HepG2 (cell line): Measurements from ENCODE around the gene SERINC2. TPM values are rescaled to one million over a fixed set of nuclear protein-coding genes. Genes with fewer than 3 reads are reported as not detected.
A peak's percentile ranks its signal among the peaks of the same experiment; 100 is the strongest.

Experiments
- ATAC-seq: fragments of 200-7000 bp; cut with Tn5 transposase; 3 replicates; pipeline ENCODE4 v1.9.1; 2020; ENCODE audit warnings: mild to moderate bottlenecking, moderate library complexity
- BruUV-seq: library from RNA; stranded (reverse); fragments of 400-500 nt; replicated peaks from 2 replicates; lab custom pipeline; 2021; lab: Mats Ljungman, UMichigan
- CTCF ChIA-PET: fragments of 300-600 bp; formaldehyde crosslinking; extraction: SDS; loops from one replicate; lab custom pipeline; 2021; ENCODE audit warnings: low total read pairs, inconsistent platforms, low intra/inter-chr PET ratio; lab: Yijun Ruan, JAX
- POLR2A ChIA-PET: fragments of 350-600 bp; sonication (Branson Sonifier 250); formaldehyde crosslinking; loops from one replicate; lab custom pipeline; 2020; ENCODE audit warnings: antibody characterized with exemption, inconsistent platforms; lab: Yijun Ruan, JAX
- DNase-seq: peaks from one replicate; pipeline ENCODE4 v3.0.0-alpha.2; 2015; ENCODE audit warnings: low spot score
- FAIRE-seq: peaks from 3 replicates; lab custom pipeline; 2011; peaks lifted over from hg19 to GRCh38; lab: Jason Lieb, UNC
- H2AFZ ChIP-seq: one replicate; pipeline ENCODE4 v1.6.1; 2011; ENCODE audit warnings: low read length, inconsistent platforms
- H3K27ac ChIP-seq: fragments of 300-600 bp; 3 replicates; pipeline ENCODE4 v1.8.0; 2011; ENCODE audit warnings: mixed run types, mild to moderate bottlenecking, mixed read lengths, low read length, inconsistent platforms; ENCODE audit not compliant: insufficient read depth; ENCODE audit errors: extremely low read length
- H3K27me3 ChIP-seq, 2 experiments: fragments of 200-600 bp in 1 of 2; 2 replicates in 1 of 2; 3 replicates in 1 of 2; pipeline versions ENCODE4 v1.6.0 to v1.8.0; 2011; ENCODE audit warnings: low read length in 2 of 2, mild to moderate bottlenecking in 2 of 2, moderate library complexity in 2 of 2, inconsistent platforms in 1 of 2; ENCODE audit not compliant: insufficient read depth in 2 of 2, control insufficient read depth in 1 of 2
- H3K36me3 ChIP-seq, 2 experiments: fragments of 200-600 bp in 1 of 2; replicated peaks in 1 of 2; 2 replicates in 1 of 2; 3 replicates in 1 of 2; pipeline versions ENCODE4 v1.5.1 to v1.8.0; 2011; ENCODE audit warnings: low read length in 2 of 2, inconsistent platforms in 1 of 2; ENCODE audit not compliant: insufficient read depth in 2 of 2, control insufficient read depth in 1 of 2
- H3K4me1 ChIP-seq: 2 replicates; pipeline ENCODE4 v1.5.1; 2012; ENCODE audit warnings: low read length, inconsistent platforms; ENCODE audit not compliant: insufficient read depth
- H3K4me2 ChIP-seq: 2 replicates; pipeline ENCODE4 v1.6.0; 2011; ENCODE audit warnings: low read depth, low read length, inconsistent platforms
- H3K4me3 ChIP-seq, 3 experiments: fragments of 200-600 bp in 1 of 3; sonication (generic), shearing (Covaris generic) in 1 of 3; replicated peaks in 1 of 3; 2 replicates each; pipeline ENCODE4 v1.5.1; 2011 to 2016; ENCODE audit warnings: low read length in 3 of 3, inconsistent platforms in 2 of 3, low read depth in 2 of 3, mild to moderate bottlenecking in 2 of 3, control low read depth in 1 of 3, mixed read lengths in 1 of 3; ENCODE audit not compliant: insufficient read depth in 1 of 3
- H3K79me2 ChIP-seq: one replicate; pipeline ENCODE4 v1.6.1; 2011; ENCODE audit warnings: low read length, inconsistent platforms; ENCODE audit not compliant: insufficient read depth
- H3K9ac ChIP-seq: 2 replicates; pipeline ENCODE4 v1.6.0; 2011; ENCODE audit warnings: mild to moderate bottlenecking, low read depth, low read length, inconsistent platforms; ENCODE audit not compliant: insufficient read depth
- H3K9me3 ChIP-seq: 2 replicates; pipeline ENCODE4 v1.5.1; 2012; ENCODE audit warnings: mild to moderate bottlenecking, low read length
- H4K20me1 ChIP-seq: 2 replicates; pipeline ENCODE4 v1.6.0; 2011; ENCODE audit warnings: inconsistent platforms, mild to moderate bottlenecking, low read length, moderate library complexity; ENCODE audit not compliant: insufficient read depth
- CTCF ChIP-seq: sonication (generic); formaldehyde crosslinking; IDR thresholded peaks from 2 replicates; pipeline ENCODE4 v1.5.0; 2020; ENCODE audit warnings: mild to moderate bottlenecking, missing genetic modification reagents, moderate library complexity
- DNMT1 ChIP-seq: sonication (generic); formaldehyde crosslinking; IDR thresholded peaks from 2 replicates; pipeline ENCODE4 v1.5.1; 2020; ENCODE audit warnings: mild to moderate bottlenecking, missing genetic modification reagents
- HIVEP1 ChIP-seq: sonication (generic); formaldehyde crosslinking; IDR thresholded peaks from 2 replicates; pipeline ENCODE4 v1.4.0; 2020; ENCODE audit warnings: mild to moderate bottlenecking, missing genetic modification reagents
- HOXA3 ChIP-seq: sonication (generic); formaldehyde crosslinking; IDR thresholded peaks from 2 replicates; pipeline ENCODE4 v1.5.0; 2020; ENCODE audit warnings: missing genetic modification reagents
- MYC ChIP-seq: sonication (generic); formaldehyde crosslinking; IDR thresholded peaks from 2 replicates; pipeline ENCODE4 v1.9.0; 2021; ENCODE audit warnings: missing genetic modification reagents, borderline replicate concordance
- SMC3 ChIP-seq: IDR thresholded peaks from 2 replicates; pipeline ENCODE4 v1.6.1; 2011; ENCODE audit warnings: low read length, improper control_type of control experiment
- STAG1 ChIP-seq: sonication (generic); formaldehyde crosslinking; IDR thresholded peaks from 2 replicates; pipeline ENCODE4 v1.4.0; 2020; ENCODE audit warnings: missing genetic modification reagents
- TEAD3 ChIP-seq: optimal IDR thresholded peaks from 2 replicates; pipeline ENCODE3; 2016; ENCODE audit warnings: borderline replicate concordance
- ZKSCAN1 ChIP-seq: fragments of 150-350 bp; IDR thresholded peaks from 2 replicates; pipeline ENCODE4 v1.6.1; 2014; ENCODE audit warnings: low read length
- WGBS: methylation state at CpG from one replicate; pipeline ENCODE4 v1.1.6; 2017; ENCODE audit warnings: low lambda C conversion rate; 5-methylcytosine and 5-hydroxymethylcytosine counted together
- in situ Hi-C: cut with HindIII; loops from 2 replicates; pipeline ENCODE4 v1.10.0; 2017; ENCODE audit warnings: low pct_unique_long_range_greater_than_20kb; ENCODE audit not compliant: extremely low pct_ligation_motif_present
- intact Hi-C: fragments of 100-400 bp; cut with micrococcal nuclease; formaldehyde crosslinking; loops from one replicate; pipeline ENCODE4 v1.10.0; 2022; ENCODE audit not compliant: unreplicated experiment
- polyA plus RNA-seq, 8 experiments: library from polyadenylated mRNA; depleted of rRNA in 3 of 8; stranded (reverse) in 7 of 8; unstranded in 1 of 8; fragments of >200 nt; fragmentation: Illumina TruSeq in 4 of 8; extraction: Trizol in 4 of 8; gene quantifications; 2 replicates each; pipeline versions ENCODE4 v1.2.1 to v1.2.3, GENCODE V29; 2011 to 2016; ENCODE audit warnings: low read depth in 4 of 8, missing spikeins in 1 of 8, mixed read lengths in 1 of 8; ENCODE audit not compliant: insufficient read depth in 1 of 8
- total RNA-seq, 5 experiments: library from RNA; depleted of rRNA; stranded (reverse); fragments of >200 nt; fragmentation: Illumina TruSeq; extraction: Trizol; gene quantifications; 2 replicates each; pipeline ENCODE4 v1.2.3, GENCODE V29; 2016; ENCODE audit warnings: low read depth in 1 of 5
- TF ChIP-seq, protein P1 (sequence below): sonication (generic); formaldehyde crosslinking; IDR thresholded peaks from 2 replicates; pipeline ENCODE4 v1.5.0; 2020; ENCODE audit warnings: mild to moderate bottlenecking, missing genetic modification reagents

Gene SERINC2
- total and polyA plus RNA-seq, 2 of the 13 experiments (the other 11 are each of a cell fraction or from before 2014, with no cell fraction given), result 4.8 to 126 TPM

- TF ChIP-seq, protein P1, sequence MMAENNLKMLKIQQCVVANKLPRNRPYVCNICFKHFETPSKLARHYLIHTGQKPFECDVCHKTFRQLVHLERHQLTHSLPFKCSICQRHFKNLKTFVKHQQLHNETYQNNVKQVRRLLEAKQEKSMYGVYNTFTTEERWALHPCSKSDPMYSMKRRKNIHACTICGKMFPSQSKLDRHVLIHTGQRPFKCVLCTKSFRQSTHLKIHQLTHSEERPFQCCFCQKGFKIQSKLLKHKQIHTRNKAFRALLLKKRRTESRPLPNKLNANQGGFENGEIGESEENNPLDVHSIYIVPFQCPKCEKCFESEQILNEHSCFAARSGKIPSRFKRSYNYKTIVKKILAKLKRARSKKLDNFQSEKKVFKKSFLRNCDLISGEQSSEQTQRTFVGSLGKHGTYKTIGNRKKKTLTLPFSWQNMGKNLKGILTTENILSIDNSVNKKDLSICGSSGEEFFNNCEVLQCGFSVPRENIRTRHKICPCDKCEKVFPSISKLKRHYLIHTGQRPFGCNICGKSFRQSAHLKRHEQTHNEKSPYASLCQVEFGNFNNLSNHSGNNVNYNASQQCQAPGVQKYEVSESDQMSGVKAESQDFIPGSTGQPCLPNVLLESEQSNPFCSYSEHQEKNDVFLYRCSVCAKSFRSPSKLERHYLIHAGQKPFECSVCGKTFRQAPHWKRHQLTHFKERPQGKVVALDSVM (CRISPR knock-in tag), result 0 out of 2 replicates have a peak, but pooled peaks have one; percentile 30
- TF ChIP-seq MYC (CRISPR knock-in tag) (peak; percentile 67; the same call in 1 of the 2 replicates), HIVEP1 (no peak; the same call in 1 of the 2 replicates)
These were observed 18.3 kb upstream of the SERINC2 start (continued) for GRCh38 chr1:31394584-31395193.

DNA sequence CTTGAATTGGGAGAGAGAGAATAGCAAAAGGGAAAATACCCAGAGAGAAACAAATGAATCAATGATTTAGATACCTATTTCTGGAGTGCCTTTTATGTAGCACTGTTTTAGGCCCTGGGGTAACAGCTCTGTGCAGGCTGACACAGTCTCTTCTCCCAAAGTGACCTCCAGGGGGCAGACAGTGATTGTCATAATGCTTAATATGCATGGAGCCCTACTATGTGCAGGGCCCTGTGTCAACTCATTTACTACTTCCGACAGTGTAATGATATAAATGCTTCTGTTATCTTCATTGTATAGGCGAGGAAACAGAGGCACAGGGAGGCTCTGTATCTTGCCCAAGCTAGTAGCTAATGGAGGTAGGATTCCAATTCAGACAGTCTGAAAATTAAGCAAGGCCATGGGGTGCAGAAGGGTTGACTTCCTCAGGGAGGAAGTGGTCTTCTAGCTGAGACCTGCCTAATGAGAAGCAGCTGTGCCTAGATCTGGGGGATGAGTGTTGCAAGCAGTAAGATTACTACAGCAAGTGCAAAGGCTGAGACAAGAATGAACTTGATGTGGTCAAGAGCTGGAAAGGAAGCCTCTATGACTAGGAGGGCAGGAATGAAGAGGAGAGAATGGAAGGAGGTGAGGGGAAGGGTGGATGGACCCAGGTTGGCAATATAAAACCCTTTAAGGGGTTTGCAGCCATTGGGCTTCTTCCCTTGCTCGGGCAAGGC lies 16.2 kb upstream of the SERINC2 start:
- no peak overlapping the region for H3K27ac ChIP-seq

More for the DNA sequence above, 16.2 kb upstream of the SERINC2 start:
- ChIA-PET CTCF (interaction anchor here (5.4 kb wide), 1 partner anchor 26 kb away, joined by 95 read pairs; no protein-coding TSS in a partner anchor), POLR2A (interaction anchor here (0.5 kb wide), 1 partner anchor 56 kb away, joined by 3 read pairs; no protein-coding TSS in a partner anchor)
- BruUV-seq, result no TSS peak
- Histone ChIP-seq H3K79me2 (no peaks in the 10 kb centered on the region), H3K4me3 (no peak overlapping the region), H3K4me2 (no peak overlapping the region), H3K9ac (no peak overlapping the region), H2AFZ (no peak overlapping the region), H3K9me3 (no peaks in the 10 kb centered on the region), H4K20me1 (no peaks in the 10 kb centered on the region), H3K4me1 (peaks cover 45% of the 10 kb centered on the region), H3K27me3 (peaks cover 0 to 2% of the 10 kb centered on the region in 2 experiments; a peak in 1 of 5 replicates), H3K36me3 (no peaks in the 10 kb centered on the region)
- WGBS, result 47% methylated on average over 3 of the region's 3 CpGs
- ATAC-seq (no peak), DNase-seq (no peak), FAIRE-seq (no peak)
- in situ Hi-C loops (loop anchor here (5.0 kb wide), 1 partner anchor 156 kb away; no protein-coding TSS in a partner anchor), intact Hi-C loops (no loop called here)
- TF ChIP-seq DNMT1 (CRISPR knock-in tag) (no peak), SMC3 (peak; percentile 57), CTCF (CRISPR knock-in tag) (peak; percentile 62), TEAD3 (CRISPR knock-in tag) (peak; percentile 6), STAG1 (peak; percentile 57), HOXA3 (CRISPR knock-in tag) (no peak), ZKSCAN1 (peak; percentile 100)
